Central memory CD4-positive, alpha-beta T cell (primary cell): ENCODE measurements around the gene THAP11.
"Not testable (repeated sequence)": the region's sequence is repeated elsewhere in the genome, so short reads cannot be mapped to it uniquely, and the experiment has no call there.

Experiments used
- DNase-seq: peaks from one replicate; pipeline ENCODE4 v3.0.0; 2022

THAP11 gene

DNA sequence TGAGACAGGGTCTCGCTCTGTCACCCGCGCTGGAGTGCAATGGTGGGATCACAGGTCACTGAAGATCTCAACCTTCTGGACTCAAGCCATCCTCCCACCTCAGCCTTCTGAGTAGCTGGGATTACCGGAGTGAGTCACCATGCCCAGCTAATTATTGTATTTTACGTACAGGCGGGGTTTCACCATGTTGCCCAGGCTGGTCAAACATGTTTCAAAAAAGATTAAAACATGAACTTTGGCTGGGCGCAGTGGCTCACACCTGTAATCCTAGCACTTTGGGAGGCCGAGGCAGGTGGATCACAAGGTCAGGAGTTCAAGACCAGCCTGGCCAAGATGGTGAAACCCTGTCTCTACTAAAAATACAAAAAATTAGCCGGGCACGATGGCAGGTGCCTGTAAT, 4.9 kb upstream of the THAP11 start:
- DNase-seq, result not testable (repeated sequence)

DNA sequence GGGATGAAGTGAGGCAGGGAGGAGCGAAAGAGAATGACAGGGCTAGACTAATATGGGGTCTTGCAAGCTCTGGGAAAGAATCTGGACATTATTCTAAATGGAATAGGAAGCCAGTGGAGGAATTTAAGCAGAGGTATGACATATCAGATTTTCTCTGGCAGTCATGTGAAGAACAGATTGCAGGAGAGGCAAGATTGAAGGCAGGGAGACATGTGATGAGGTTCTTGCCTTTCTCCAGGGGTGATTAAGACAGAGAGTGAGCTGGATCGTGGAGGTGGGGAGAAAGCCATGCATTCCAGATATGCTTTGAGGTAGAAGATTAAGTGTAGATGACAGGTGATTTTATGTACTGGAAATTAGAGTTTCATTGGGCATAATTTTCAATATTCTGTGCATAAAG, 4.3 kb upstream of the THAP11 start:
- no peak for DNase-seq

DNA sequence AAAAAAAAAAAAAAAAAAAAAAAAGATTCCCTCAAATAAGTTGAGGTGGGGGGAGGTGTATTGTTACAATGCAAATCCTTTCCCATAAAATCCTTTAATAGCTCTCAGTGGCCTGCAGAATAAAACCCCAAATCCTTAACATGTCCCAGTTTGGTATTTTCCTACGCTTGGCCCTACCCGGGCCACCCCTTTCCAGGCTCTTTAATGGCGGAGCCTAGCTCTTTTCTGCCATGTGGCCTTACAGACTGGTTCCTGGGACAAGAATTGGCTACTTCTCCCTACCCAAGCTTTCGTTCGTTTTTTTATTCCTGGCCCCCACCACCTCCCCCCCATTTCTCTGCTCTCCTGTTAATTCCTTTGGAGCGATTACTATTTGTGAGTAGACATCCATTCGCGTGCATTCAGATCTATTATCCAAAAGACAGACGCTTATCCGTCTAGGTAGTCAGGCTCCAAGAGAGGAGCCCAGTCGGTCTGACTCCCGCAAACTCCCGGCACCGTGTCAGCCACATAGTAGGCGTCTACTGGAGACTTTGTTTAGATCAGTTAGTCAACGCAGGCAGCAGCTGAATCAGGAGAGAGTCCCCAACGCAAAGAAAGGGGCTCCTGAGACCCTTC, 813 bp upstream of the THAP11 start:
- no peak for DNase-seq

DNA sequence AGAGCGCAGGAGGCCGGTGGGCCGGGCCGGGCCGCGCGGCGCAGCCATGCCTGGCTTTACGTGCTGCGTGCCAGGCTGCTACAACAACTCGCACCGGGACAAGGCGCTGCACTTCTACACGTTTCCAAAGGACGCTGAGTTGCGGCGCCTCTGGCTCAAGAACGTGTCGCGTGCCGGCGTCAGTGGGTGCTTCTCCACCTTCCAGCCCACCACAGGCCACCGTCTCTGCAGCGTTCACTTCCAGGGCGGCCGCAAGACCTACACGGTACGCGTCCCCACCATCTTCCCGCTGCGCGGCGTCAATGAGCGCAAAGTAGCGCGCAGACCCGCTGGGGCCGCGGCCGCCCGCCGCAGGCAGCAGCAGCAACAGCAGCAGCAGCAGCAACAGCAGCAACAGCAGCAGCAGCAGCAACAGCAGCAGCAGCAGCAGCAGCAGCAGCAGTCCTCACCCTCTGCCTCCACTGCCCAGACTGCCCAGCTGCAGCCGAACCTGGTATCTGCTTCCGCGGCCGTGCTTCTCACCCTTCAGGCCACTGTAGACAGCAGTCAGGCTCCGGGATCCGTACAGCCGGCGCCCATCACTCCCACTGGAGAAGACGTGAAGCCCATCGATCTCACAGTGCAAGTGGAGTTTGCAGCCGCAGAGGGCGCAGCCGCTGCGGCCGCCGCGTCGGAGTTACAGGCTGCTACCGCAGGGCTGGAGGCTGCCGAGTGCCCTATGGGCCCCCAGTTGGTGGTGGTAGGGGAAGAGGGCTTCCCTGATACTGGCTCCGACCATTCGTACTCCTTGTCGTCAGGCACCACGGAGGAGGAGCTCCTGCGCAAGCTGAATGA, 606 bp downstream of the THAP11 start:
- peak; percentile 71 for DNase-seq

DNA sequence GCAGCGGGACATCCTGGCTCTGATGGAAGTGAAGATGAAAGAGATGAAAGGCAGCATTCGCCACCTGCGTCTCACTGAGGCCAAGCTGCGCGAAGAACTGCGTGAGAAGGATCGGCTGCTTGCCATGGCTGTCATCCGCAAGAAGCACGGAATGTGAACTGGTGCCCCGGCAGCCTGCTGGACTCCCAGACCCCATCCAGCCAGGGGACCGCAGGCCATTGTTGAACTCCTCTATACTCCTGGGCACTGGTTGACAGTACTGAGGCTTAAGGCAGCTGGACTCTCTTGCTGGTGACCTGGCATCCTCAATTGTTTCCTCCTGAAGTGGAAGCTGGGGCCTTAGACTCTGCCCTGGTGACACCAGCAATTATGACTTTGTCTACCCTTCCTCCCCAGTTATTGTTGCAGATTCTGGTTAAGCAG, 1.2 kb downstream of the THAP11 start:
- peak; percentile 75 for DNase-seq

DNA sequence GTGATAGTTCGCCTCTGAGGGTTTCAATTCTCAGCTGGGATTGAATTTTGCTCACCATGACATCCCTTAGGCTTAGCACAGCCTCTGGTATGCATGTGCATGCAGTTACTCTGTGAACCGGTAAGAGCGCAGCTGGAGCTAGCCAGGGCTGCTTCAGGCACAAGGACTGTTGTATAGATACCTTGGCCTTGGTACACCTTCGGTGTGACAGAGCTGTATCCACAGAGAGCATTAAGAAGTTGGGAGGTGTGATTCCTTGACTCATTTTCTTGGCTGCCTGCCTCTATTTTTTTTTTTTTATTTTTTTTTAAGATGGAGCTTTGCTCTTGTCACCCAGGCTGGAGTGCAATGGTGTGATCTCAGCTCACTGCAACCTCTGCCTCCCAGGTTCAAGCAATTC, 2.4 kb downstream of the THAP11 start:
- DNase-seq, result no peak

DNA sequence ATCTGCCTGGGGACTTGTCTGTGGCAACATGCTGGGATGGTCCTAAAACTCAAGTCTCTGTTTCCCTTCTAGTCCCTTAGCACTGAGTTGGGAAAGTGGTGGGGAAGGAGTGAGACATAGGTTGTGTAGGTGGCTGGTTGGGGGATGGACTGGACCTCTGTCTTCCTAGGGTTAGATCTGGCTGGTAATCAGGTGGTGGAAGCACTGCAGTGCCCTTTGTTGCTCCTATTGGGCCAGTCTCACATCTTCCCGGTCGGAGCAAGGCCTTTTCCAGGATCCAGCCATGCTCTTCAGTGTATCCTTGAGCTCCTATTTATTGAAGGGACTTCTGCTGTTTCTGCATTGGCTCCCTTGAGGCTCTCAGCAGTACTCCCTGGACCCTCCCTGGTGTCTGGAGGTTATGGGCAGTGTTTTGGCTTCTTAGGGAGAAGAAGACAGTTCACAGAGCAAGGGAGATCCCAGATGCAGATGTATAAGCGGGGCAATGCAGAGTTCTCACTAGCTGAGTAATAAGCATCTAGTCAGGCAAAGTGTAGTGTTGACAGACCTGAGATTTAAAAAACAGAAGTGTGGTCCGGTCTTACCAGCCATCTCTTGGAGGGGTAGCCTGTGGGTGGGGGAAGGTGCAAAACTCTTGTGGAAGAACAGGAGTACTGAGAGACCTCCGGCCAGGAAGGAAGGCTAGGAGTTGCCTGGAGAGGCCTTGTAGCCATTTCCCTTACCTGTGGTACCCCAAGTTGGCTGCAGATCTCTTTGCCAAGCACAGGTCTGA, 3.4 kb downstream of the THAP11 start:
- DNase-seq, result no peak

DNA sequence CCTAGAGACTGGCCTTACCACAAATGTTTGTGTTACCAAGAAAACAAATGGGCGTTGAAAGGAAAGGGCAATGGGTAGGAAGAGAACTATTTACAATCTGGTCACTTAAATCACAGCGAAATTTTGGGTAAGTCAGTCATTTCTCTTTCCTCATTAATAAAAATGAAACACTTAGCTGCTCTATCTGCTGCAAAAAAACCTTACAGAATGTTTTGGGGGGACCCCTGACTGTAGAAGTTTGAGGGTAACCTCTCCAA, 3.9 kb downstream of the THAP11 start:
- DNase-seq, result no peak

DNA sequence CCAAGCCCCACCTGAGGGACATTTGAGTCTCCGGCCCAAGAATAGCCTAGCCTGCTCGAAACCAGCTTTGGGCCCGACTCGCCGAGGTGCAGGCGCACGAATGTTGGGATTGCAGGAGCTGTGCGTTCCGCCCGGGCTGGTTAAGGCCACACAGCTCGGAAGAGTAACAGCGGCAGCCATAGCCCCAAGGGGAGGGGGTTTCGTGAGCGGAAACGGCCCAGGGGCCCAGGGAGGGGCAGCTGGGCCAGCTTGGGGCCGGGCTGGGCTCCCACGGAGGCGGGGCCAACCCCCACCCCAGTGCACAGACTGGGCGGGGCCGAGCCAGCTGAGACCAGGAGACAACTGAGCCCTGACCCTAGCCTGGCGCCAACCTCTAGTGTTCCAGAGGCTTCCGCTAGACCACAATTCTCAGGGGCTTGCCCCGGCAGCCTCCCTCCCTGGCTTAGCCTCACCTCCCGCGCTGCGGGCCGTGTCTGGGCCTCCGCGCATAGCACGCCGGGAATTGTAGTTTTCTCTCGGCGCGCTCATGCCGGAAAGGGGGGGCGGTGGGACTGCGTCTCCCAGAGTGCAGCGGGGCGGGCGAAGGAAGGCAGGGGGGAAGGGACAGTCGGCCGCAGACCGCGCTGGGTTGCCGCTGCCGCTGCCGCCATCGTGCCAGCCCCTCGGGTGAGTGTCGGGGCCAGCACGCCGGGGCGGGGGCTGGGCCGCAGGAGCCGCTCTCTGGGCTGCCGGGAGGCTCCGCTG, 4.4 kb downstream of the THAP11 start, which contains the start of gene NUTF2:
Gene NUTF2, plus strand, starts transcription at position 614 of the 744 bp plus-strand sequence. CDS start 18,198 bp downstream, outside the sequence.
- DNase-seq, result peak; percentile 94

DNA sequence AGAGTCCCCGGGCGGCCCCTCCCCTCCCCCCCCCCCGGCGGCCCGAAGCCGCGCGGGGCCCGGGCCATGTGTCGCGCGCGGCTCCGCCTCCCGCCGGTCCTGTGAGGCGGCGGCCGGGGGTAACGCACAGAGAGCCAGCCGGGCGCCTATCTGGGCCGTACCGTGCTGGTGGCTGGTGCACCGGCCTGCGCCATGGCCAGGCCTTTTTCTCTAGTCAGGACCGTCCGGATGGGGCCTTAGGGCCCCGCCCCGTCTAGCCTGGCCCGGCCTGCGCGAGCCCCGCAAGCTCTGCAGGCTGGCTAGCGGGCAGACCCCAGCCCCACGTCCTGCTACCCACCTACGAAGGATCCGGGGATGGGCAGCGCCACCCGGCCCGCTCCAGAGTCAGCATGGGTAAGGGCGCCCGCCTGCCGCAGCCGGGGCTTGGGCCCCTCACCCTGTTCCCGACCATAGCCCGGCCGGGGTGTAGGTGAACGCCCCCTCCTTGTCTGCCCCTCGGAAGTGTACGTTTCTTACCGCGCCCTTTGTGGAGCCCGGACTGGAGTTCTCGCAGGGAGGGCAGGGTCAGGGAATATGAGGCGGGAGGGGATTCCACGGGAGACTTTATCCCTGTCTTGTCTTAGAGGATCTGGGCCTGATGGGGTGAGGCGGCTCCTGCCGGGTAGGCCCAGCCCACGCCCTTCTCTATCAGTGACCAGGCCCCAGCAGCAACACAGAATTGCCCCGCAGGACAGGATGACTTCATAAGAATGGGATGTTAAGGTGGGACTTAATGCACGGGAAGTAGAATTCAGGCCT, 5.1 kb downstream of the THAP11 start, which contains the start of gene CENPT:
Gene CENPT, minus strand, starts transcription at position 630 of the 798 bp plus-strand sequence. CDS start 13,834 bp downstream, outside the sequence.
- no peak for DNase-seq

DNA sequence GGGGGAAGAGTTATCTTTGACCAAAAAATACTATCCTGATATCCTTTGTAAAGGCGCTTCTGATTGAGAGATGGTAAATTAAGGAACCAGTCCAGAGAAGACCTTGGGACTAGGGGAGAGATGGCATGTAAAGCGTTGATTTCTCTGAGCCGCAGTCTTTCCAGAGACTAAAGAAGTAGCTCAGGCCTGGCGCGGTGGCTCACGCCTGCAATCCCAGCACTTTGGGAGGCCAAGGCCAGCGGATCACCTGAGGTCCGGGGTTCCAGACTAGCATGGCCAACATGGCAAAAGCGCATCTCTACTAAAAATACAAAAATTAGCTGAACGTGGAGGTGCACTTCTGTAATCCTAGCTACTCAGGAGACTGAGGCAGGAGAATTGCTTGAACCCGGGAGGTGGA, 6.0 kb downstream of the THAP11 start:
- no peak for DNase-seq

DNA sequence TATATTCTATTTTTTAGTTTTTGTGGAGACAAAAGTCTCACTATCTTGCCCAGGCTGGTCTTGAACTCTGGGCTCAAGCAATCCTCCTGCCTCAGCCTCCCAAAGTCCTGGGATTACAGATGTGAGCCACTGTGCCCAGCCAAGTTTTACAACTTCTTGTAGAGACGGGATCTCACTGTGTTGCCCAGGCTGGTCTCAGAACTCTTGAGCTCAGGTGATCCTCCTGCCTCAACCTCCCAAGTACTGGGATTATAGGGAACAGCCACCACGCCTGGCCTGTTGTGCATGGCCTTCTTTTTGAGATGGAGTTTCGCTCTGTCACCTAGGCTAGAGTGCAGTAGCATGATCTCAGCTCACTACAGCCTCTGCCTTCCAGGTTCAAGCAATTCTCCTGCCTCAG, 11.6 kb downstream of the THAP11 start:
- DNase-seq, result no peak

DNA sequence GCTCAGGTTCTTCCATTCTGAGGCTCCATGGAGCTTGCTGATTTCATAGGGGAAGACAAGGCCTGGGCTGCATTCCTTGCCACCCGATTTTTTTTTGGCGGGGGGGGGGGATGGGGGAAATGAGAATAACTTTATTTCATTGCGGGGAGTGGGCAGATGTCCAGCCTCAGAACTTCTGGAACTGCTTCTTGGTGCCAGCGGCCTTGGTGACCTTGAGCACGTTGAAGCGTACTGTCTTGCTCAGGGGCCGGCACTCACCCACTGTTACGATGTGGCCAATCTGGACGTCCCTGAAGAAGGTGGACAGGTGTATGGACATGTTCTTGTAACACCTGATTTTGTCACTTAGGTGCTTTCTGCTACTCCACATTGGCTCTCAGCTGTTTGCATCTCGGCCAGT, 13.7 kb downstream of the THAP11 start:
- DNase-seq, result no peak

DNA sequence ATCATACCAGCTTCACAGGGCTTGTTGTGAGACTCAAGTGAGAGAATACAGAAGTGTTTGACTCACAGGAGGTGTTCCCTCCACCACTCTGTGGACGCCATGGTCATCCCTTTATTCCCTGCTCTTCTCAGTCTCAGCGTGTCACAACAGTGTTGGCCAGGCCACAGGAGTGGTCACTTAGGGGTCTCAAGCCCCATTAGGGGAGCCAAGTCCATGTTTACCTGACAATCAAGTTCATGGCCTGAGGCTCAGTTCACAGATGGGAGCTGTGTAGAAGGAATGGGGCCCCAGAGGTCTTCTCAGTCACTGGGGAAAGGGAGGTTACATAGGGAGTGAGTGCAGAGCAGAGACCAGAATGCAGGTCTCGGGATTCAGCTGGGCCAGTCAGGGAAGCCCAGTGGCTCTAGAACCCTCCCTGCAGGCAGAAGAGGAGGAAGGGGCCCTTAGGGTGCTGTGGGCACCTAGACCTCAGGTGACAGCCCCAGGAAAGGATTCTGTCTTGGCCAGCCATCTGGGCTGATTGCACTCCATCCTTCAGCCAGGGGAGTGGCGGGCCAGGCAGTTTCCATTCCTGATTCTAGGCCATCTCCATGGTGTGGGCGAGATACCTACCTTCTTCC, 14.9 kb downstream of the THAP11 start:
- no peak for DNase-seq

DNA sequence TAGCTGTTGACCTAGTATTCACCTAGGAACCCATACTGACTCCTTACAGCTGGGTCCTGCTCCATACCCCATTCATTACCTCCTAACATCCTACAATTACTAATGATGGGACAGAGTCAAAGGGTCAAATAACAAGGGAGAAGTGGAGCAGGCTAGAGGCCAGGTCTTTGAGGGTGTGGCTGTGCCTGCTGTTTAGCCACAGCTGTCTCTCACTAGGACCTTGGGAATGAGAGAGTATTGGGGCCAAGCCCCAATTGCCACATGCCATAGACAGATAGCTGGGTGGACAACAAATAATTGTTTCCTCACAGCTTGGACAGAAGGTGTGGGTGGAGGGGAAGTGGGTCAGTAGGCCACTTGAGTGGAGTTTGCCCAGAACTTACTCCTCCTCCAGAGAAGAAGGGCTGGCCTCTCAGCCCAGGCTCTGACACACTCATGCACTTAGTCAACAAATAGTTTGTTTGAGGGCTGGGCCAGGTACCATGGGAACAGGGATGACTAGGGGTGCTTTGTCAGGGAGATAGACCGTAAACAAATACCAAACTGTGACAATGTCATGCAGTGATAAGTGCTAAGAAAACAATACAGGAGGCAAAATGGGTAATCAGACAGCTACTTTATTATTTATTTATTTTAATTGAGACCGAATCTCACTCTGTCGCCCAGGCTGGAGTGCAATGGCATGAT, 15.6 kb downstream of the THAP11 start:
- DNase-seq, result peak; percentile 43

DNA sequence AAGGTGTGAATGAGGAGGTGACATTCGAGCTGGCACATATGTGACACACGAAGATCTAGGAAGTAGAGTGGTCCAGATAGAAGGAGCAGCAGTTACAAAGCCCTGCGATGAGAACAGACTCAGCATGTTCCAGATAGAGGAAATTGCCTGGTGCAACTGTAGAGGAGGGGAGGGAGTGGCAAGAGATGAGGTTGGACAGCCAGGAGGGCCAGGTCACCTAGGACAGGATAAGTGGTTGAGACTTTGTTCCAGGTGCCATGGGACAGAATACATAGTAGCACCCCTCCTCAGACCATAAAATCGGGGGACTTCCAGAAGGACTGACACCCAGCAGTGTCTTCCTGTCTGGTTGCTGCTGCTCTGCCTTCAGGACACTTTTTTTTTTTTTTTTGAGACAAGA, 16.4 kb downstream of the THAP11 start:
- no peak for DNase-seq

DNA sequence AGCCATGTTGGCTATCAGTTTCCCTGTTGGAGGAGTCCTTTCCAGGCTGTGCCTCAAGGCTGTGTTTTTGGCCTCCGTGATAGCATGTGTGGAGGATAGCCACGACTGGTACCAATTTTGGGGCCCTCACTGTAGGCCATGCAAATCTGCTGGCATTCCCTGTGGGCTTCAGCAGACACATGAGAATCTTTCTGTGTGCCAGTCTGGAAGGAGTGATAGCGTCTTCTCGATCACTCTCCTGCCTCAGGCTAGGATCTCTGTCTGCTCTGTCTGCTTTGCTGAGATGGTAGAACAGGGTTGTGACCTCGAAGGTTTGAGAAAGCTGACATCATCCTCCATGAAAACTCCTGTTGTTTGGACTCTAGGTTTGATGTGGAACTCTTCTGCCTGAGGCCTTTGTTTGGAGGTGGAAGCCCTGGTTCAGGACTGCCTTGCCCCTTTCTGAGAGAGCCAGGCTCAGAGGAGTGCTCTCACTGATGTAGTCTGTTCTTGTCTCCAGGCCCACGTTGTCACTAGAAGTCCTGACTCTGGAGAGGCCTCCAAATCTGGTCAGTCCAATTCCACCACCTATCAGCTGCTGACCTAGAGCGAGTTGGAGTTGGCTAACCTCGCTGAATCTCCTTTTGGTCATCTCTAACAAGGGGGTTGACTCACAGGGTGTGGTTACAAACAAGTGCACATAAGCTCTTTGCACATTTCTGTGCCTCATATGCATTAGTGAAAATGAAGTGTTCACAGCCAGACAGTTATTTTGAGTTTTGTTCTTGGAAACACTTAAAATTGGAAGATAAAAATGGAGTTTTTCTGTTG, 18.7 kb downstream of the THAP11 start:
- no peak for DNase-seq

DNA sequence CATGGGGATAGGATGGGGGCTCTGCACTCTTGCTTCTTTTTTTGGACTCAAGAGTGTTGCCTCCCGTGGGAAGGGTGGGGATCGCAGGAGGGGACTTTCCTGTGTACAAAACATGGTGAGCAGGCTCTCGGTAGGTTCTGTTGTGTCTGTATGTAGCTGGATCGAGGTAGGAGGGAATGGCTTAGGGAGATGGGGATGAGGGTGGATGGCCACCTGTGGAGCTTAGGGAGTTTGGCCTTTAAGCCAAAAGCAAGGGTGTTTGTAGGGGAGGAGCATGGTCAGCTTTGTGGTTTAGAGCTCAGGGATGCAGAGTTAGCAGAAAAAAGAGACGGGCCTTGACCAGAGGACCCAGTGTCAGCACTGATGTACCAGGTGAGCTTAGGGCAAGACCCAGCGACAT, 19.8 kb downstream of the THAP11 start:
- DNase-seq, result no peak

DNA sequence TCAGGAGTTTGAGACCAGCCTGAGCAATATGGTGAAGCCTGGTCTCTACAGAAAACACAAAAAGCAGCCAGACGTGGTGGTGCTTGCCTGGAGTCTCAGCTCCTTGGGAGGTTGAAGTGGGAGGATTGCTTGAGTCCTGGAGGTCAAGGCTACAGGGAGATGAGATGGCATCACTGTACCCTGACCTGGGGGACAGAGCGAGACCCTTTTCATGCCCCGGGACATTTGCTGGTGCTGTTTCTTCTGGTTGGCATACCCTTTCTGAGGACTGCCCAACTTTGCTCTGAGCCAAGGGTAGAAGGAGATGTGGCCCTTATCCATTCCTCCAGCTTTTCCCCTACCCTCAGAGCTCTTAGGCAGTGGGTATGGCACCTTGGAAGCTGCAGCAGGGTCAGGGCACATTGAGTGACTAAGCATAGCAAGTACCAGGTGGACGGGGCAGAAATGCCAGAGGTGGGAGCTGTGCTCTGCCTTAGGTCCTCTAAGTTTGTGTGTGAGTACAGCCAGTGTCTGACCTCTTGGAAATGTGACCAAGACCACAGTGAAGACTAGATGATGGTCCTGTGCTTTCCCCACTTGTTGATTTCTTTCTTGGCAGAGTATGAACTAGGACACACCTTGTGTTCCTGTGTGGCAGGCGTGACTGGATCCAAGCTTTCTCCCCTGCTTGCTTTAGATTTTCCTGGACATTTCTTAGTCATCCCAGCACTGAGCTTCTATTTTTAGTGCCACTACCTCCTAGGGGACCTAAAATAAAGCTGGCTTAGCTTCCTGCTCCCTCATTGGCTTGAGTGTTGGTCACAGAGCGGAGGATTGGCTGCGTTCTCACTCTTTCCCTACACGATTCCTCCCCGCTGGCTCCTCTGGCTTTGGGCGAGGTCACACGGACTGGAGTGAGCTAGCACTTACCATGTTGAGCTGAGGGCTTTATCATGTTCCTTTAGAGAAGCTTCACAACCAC, 20.8 kb downstream of the THAP11 start:
- DNase-seq, result no peak
